ENCODE measurements around the gene RTEL1.
"Not testable (repeated sequence)": the region's sequence is repeated elsewhere in the genome, so short reads cannot be mapped to it uniquely, and the experiment has no call there.

The RTEL1 gene

GRCh38 chr20:63709149-63709527 lies 51.0 kb downstream of the RTEL1 start:
- no peak for DNase-seq

- no peak for DNase-seq
Observed at GRCh38 chr20:63711085-63711645, 53.1 kb downstream of the RTEL1 start.

GRCh38 chr20:63712191-63712590 lies 54.1 kb downstream of the RTEL1 start:
- no peak for DNase-seq

GRCh38 chr20:63714858-63715257 lies 56.7 kb downstream of the RTEL1 start:
- DNase-seq = no peak

GRCh38 chr20:63718996-63719395 lies 60.9 kb downstream of the RTEL1 start:
- no peak for DNase-seq

GRCh38 chr20:63722967-63723622 lies 65.0 kb downstream of the RTEL1 start:
- not testable (repeated sequence) for DNase-seq

- DNase-seq = peak in 14 of 56 donors; percentile 9 to 55 (median 29)
Observed at GRCh38 chr20:63730189-63730733, 72.1 kb downstream of the RTEL1 start.

- DNase-seq = no peak
Observed at GRCh38 chr20:63731410-63731809, 73.3 kb downstream of the RTEL1 start.

- no peak for DNase-seq
Observed at GRCh38 chr20:63732118-63733095, 74.3 kb downstream of the RTEL1 start.

- DNase-seq = no peak
Observed at GRCh38 chr20:63733117-63733516, 75.0 kb downstream of the RTEL1 start.

- no peak for DNase-seq
Observed at GRCh38 chr20:63733579-63734081, 75.5 kb downstream of the RTEL1 start.

- no peak for DNase-seq
Observed at GRCh38 chr20:63734111-63734945, 76.2 kb downstream of the RTEL1 start.

- DNase-seq = peak in 10 of 56 donors; percentile 10 to 55 (median 29)
Observed at GRCh38 chr20:63734946-63735858, 77.1 kb downstream of the RTEL1 start.

- DNase-seq = peak in 13 of 56 donors; percentile 16 to 70 (median 34)
Observed at GRCh38 chr20:63735859-63736718, 78.0 kb downstream of the RTEL1 start, which contains the start of gene LIME1. Gene LIME1 (plus strand): TSS chr20:63736664. CDS start chr20:63737550, 886 bp downstream.

GRCh38 chr20:63736893-63737694 lies 79.0 kb downstream of the RTEL1 start:
- peak in 1 of 56 donors; percentile 7 for DNase-seq

GRCh38 chr20:63737695-63737944 lies 79.5 kb downstream of the RTEL1 start:
- DNase-seq = no peak

GRCh38 chr20:63737945-63738686 lies 80.0 kb downstream of the RTEL1 start:
- no peak for DNase-seq
